ENCODE data around the gene CAMSAP1.
"Not testable (repeated sequence)": the region's sequence is repeated elsewhere in the genome, so short reads cannot be mapped to it uniquely, and the experiment has no call there.

Gene CAMSAP1

DNA sequence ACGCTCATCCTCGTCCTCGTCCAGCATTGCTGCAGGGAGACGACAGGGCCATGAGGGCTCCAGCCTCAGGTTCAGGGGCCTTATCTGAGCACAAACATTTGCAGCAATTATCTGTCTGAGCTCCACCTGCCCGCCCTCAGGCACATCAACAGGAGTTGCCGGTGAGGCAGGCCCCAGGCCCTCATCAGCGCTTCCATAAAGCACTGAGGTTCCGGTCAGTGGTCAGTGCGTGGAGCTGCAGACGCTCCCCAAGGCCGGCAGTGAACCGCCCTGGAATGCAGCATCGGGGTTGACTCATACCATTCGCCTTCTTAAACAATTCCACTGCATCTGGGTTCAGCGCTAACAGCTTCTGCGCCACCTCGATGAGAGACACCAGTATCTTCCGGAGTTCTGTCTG is 38.6 kb upstream of the CAMSAP1 start:
- DNase-seq (ENCODE audit: low read depth, low spot score): no peak
- H3K4me3 ChIP-seq (ENCODE audit: low read depth, low read length): no peak overlapping the region
- in situ Hi-C loops (cut with HindIII; ENCODE audit: low sequenced_read_pairs): no loop called here
- TF ChIP-seq, protein P1, sequence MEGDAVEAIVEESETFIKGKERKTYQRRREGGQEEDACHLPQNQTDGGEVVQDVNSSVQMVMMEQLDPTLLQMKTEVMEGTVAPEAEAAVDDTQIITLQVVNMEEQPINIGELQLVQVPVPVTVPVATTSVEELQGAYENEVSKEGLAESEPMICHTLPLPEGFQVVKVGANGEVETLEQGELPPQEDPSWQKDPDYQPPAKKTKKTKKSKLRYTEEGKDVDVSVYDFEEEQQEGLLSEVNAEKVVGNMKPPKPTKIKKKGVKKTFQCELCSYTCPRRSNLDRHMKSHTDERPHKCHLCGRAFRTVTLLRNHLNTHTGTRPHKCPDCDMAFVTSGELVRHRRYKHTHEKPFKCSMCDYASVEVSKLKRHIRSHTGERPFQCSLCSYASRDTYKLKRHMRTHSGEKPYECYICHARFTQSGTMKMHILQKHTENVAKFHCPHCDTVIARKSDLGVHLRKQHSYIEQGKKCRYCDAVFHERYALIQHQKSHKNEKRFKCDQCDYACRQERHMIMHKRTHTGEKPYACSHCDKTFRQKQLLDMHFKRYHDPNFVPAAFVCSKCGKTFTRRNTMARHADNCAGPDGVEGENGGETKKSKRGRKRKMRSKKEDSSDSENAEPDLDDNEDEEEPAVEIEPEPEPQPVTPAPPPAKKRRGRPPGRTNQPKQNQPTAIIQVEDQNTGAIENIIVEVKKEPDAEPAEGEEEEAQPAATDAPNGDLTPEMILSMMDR (IDR thresholded peaks at IDR 0.05; ENCODE audit: low read depth, low read length): no peak

DNA sequence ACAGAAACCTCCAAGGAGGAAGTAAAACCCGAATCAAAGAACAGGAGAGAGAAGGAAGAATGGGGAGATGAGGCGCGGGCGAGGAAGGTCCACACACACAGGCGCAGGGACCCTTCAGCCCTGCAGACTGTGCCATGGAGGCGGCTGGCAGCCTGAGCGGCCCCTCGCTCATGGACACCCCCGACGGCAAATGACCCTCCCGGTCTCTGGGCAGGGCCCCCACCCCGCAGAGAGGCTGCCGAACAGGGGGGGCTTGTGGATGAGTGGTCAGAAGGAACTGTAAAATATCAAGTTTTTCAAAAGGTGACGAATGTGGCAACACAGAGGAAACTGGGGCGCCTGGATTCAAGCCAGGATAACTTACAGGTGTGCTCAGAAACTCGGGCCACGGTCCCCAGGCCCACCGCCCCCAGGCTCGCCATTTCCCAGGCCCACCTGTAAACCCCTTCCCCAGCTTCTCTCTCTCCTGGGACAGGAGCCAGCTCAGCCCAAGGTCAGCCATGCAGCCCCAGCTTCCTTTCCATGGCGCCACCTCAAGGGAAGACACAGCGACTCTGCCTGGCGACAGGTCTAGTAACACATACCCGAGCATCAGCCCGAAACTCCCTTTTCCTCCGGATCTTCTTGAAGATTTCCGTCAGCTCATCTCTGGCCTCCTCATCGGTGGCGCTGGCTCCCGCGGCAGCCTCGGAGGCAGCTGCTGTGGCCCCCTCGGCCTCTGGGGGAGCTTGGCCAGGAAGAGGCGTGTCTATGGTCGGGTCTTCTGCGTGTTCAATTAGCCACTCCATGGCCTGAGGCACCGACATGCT is 37.3 kb upstream of the CAMSAP1 start:
- H3K4me3 ChIP-seq (ENCODE audit: low read depth, low read length): no peak overlapping the region
- DNase-seq (ENCODE audit: low read depth, low spot score): no peak
- TF ChIP-seq, protein P1 (IDR thresholded peaks at IDR 0.05; ENCODE audit: low read depth, low read length): no peak
- in situ Hi-C loops (cut with HindIII; ENCODE audit: low sequenced_read_pairs): no loop called here

DNA sequence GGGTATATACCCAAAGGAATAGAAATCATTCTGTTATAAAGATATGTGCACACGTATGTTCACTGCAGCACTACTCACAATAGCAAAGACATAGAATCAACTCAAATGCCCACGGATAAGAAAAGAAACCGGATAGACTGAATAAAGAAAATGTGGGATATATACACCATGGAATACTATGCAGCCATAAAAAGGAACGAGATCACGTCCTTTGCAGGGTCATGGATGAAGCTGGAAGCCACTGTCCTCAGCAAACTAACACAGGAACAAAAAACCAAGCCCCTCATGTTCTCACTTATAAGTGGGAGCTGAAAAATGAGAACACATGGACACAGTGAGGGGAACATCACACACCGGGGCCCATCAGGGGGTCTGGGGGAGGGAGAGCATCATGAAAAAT is 36.3 kb upstream of the CAMSAP1 start:
- in situ Hi-C loops (cut with HindIII; ENCODE audit: low sequenced_read_pairs); DNase-seq (ENCODE audit: low read depth, low spot score); H3K4me3 ChIP-seq (ENCODE audit: low read depth, low read length): not testable (repeated sequence)

DNA sequence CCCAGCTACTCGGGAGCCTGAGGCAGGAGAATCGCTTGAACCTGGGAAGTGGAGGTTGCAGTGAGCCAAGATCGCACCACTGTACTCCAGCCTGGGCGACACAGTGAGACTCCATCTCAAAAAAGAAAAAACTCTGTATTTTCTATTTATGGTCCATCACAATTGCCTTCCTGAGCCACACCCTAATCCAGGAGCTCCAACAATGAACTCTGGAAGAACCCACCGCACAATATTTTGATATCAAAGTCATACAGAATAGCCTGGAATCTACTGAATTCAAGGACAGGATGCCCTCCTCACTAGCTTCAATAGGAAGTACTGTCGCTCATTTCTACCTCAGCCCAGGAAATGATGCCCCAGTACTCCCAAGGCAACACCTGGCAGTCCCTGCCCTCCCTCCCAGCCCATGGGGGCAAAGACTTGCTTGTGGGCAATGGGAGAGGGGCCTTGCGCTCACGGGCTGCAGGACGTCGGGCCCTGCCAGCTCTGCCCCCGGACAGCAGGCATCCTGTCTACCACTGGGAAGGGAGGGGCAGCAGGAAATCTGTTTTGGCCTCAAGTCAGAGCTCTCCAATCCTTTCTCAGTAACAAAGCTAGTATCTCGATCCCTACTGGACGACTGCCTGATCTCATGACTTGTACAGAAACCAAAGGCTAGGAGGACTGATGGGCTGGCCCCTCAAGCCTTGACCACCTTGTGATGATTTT is 34.1 kb upstream of the CAMSAP1 start:
- in situ Hi-C loops (cut with HindIII; ENCODE audit: low sequenced_read_pairs): no loop called here
- TF ChIP-seq, protein P1 (IDR thresholded peaks at IDR 0.05; ENCODE audit: low read depth, low read length): no peak
- DNase-seq (ENCODE audit: low read depth, low spot score): no peak

DNA sequence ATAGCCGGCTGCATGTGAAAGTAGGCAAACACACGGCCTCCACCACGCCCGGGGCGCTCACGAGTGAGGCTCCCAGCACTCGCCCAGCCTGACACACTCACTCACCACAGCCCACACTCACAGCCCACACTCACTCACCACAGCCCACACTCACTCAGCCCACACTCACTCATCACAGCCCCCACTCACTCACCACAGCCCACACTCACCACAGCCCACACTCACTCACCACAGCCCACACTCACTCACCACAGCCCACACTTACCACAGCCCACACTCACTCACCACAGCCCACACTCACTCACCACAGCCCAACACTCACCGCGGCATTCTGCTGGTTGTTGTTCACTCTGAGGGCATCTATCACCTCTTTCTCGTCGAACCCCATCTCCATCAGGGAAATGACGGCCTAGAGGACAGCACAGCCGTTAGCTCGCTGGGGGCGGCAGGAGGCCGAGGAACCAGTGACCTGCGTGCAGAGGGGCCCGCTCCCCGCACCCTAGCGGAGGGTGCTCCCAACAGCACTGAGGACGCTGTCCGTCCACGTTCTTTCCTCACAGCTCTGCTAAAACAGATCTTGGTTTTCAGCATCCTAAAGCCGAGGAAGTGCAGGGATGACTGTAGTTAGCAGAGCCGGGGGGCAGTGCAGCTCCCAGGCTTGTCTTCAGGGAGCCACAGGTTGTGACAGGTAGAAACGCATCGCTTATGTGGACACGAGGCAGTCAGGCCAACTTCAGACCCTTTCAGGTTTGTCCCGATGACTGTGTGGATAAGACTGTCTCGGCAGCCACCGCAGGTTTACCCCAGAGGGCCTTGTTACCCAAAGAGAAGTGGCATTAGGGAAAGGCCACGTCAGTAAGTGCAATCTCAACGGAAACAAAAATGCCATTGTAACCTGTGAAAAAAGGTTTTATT is 32.3 kb upstream of the CAMSAP1 start:
- TF ChIP-seq, protein P1 (IDR thresholded peaks at IDR 0.05; ENCODE audit: low read depth, low read length): no peak

More for the DNA sequence above, 34.1 kb upstream of the CAMSAP1 start:
- no peak overlapping the region for H3K4me3 ChIP-seq (ENCODE audit: low read depth, low read length)

DNA sequence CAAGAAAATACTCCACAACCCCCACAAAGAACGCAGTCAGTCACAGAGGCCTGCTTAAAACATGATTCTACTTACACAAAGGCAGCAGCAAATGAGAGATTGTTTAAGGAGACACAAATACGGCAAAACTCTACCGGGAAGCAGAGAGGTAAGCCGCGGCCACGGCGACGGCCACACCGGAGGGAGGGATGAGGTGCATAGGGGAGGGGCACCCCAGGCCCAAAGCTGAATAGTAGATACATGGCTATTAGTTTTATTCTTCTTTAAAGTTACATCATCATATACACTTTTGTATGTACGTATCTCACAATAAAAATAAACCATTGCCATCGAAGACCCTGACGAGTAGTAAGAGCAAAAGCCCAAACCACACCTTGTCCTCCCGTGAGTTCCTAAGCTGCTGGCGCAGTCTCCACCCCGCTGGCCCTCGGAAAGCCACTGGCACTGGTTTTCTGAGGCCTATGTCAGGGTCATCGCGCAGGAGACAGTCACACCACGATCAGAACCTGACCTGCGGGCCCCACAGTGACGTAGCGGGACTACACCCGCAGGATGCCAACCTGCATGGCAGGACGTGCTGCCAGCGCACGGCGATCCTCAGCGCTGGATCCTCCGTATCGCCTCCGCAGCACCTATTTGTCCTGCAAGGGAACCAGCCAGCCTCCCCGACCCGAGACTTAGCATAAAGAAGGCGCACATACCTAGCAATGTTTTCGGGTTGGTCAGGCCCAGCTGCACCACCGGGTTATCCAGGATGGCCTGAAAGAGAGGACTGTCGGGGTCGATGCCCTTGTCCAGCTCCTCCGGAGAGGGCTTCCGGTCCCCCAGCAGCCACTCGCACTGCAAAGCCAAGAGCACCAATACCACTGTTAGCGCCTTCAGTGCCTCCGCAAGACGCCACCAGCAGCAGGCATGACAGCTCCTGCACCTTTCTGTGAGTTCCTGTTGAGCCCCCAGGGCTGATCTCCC is 30.5 kb upstream of the CAMSAP1 start:
- TF ChIP-seq, protein P1 (IDR thresholded peaks at IDR 0.05; ENCODE audit: low read depth, low read length): no peak
- no peak for DNase-seq (ENCODE audit: low read depth, low spot score)
- H3K4me3 ChIP-seq (ENCODE audit: low read depth, low read length): no peak overlapping the region
- in situ Hi-C loops (cut with HindIII; ENCODE audit: low sequenced_read_pairs): no loop called here

More for the DNA sequence above, 32.3 kb upstream of the CAMSAP1 start:
- no peak overlapping the region for H3K4me3 ChIP-seq (ENCODE audit: low read depth, low read length)
- in situ Hi-C loops (cut with HindIII; ENCODE audit: low sequenced_read_pairs): no loop called here
- DNase-seq (ENCODE audit: low read depth, low spot score): no peak
